HUDEP-2 (cell line): Measurements from ENCODE around the gene FUT7.

Experiments
- DNase-seq, 76 experiments: peaks; one replicate each; lab custom pipeline; 2025; ENCODE audit not compliant: unreplicated experiment in 76 of 76; lab: John Stamatoyannopoulos, UW

The FUT7 gene

GRCh38 chr9:137050570-137050969 is 18.7 kb upstream of the FUT7 start:
- no peak for DNase-seq

GRCh38 chr9:137049544-137050449 is 17.9 kb upstream of the FUT7 start:
- DNase-seq: peak in 51 of 76 experiments; percentile 5 to 66 (median 35)

GRCh38 chr9:137048655-137049543 is 17.0 kb upstream of the FUT7 start:
- no peak for DNase-seq

GRCh38 chr9:137046088-137046787 is 14.3 kb upstream of the FUT7 start, which contains the start of gene NPDC1:
NPDC1 (minus strand) TSS chr9:137046177; CDS start chr9:137045989, 188 bp downstream.
- peak in 58 of 76 experiments; percentile 8 to 81 (median 53) for DNase-seq

DNA sequence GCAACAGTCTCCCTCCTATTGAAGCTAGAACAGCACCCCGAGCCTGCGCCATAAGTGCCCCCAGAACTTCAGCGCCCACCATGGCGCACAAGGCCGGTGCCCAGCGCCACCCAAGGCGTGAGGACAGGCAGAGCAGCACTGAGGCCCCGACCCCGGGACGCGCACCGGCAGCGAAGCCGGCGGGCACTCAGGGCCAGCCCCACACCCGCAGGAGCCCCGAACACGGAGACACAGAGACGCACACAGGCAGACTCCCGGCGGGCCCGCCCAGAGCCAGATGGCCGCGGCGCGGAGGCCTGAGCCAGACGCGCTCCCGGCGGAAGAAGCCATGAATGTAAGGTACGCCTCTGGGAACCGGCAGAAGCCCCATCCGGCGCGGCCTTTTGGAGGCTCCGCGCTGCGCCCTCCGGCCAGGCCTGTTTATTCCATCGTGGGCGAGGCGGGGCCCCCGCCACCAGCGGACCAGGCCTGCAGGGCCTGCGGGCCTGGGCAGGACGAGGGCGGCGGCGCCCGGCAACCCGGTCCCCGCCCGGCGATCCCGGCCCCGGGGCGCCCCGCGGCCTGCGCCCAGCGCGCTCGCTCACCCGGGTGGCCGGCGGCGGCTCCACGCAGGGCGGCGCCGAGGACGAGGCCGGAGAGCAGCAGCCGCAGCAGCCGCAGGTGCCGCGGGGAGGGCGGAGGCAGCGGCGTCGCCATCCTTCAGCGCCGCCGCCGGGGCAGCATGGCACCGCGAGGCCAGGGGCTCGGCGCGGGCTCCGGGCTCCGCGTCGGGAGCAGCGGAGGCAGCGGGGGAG is 13.6 kb upstream of the FUT7 start:
- DNase-seq: no peak

GRCh38 chr9:137044502-137045177 is 12.8 kb upstream of the FUT7 start:
- no peak for DNase-seq

GRCh38 chr9:137044037-137044436 is 12.1 kb upstream of the FUT7 start:
- DNase-seq: no peak

GRCh38 chr9:137042751-137043727 is 11.2 kb upstream of the FUT7 start:
- no peak for DNase-seq

GRCh38 chr9:137041124-137041523 is 9.2 kb upstream of the FUT7 start:
- DNase-seq: no peak

- no peak for DNase-seq
These were observed 8.7 kb upstream of the FUT7 start for GRCh38 chr9:137040568-137040967.

- DNase-seq: no peak
These were observed 7.9 kb upstream of the FUT7 start for GRCh38 chr9:137039611-137040366.

GRCh38 chr9:137038916-137039315 is 7.0 kb upstream of the FUT7 start:
- DNase-seq: no peak

- no peak for DNase-seq
These were observed 5.6 kb upstream of the FUT7 start for GRCh38 chr9:137037483-137037882.

GRCh38 chr9:137037035-137037434 is 5.1 kb upstream of the FUT7 start:
- no peak for DNase-seq

- DNase-seq: no peak
These were observed 4.0 kb upstream of the FUT7 start for GRCh38 chr9:137035937-137036336.

DNA sequence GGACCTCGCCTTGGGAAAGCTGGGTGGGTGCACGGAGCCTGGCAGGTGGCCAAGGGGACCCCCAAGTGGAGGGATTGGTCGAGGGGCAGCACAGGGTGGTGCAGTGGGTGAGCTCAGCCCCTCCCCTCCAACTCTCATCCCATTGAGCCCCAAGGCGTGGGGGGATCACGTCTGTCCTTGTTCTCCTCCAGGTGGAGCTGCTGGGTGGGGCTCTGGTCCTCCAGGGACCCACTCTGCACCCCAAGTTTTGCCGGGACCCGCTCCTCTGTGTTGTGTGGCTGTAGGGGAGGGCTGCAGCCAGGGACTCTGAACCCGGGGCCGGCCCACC is 3.6 kb upstream of the FUT7 start:
- DNase-seq: no peak

GRCh38 chr9:137034709-137035506 is 3.0 kb upstream of the FUT7 start:
- DNase-seq: peak in 71 of 76 experiments; percentile 4 to 80 (median 61)
